Globus pallidus (tissue), 1 donor: ENCODE data around the gene ARID3A.
A peak's percentile ranks its signal among the peaks of the same experiment; 100 is the strongest.
"Not testable (repeated sequence)": the region's sequence is repeated elsewhere in the genome, so short reads cannot be mapped to it uniquely, and the experiment has no call there.

Experiments
- DNase-seq: peaks from one replicate; pipeline ENCODE4 v3.0.0-alpha.2; 2015; ENCODE audit warnings: low spot score

ARID3A gene

GRCh38 chr19:891421-892200 is 34.2 kb upstream of the ARID3A start:
- DNase-seq: not testable (repeated sequence)

GRCh38 chr19:892243-892893 is 33.5 kb upstream of the ARID3A start:
- DNase-seq: no peak

GRCh38 chr19:892894-893689 is 32.7 kb upstream of the ARID3A start, which contains the start of the genes MED16 and RNU6-9:
TSS of gene MED16 (minus strand) at chr19:893187. CDS start at chr19:891131, 2,056 bp downstream.
TSS of gene RNU6-9 (plus strand) at chr19:893484.
- DNase-seq: peak; percentile 95

GRCh38 chr19:896434-896833 is 29.4 kb upstream of the ARID3A start:
- no peak for DNase-seq

- no peak for DNase-seq
Observed at GRCh38 chr19:896999-897398, 28.8 kb upstream of the ARID3A start.

GRCh38 chr19:897442-898039 is 28.3 kb upstream of the ARID3A start:
- no peak for DNase-seq

- DNase-seq: no peak
Observed at GRCh38 chr19:898663-899062, 27.2 kb upstream of the ARID3A start.

- DNase-seq: no peak
Observed at GRCh38 chr19:899336-900042, 26.3 kb upstream of the ARID3A start.

GRCh38 chr19:900043-900301 is 25.9 kb upstream of the ARID3A start:
- no peak for DNase-seq

GRCh38 chr19:900302-901111 is 25.3 kb upstream of the ARID3A start:
- DNase-seq: no peak

- DNase-seq: no peak
Observed at GRCh38 chr19:901216-902092, 24.4 kb upstream of the ARID3A start.

- DNase-seq: no peak
Observed at GRCh38 chr19:902093-902370, 23.8 kb upstream of the ARID3A start.

GRCh38 chr19:902446-903226 is 23.2 kb upstream of the ARID3A start:
- DNase-seq: no peak

- no peak for DNase-seq
Observed at GRCh38 chr19:903266-903797, 22.5 kb upstream of the ARID3A start.

GRCh38 chr19:904545-904944 is 21.3 kb upstream of the ARID3A start:
- DNase-seq: no peak

GRCh38 chr19:906480-906879 is 19.4 kb upstream of the ARID3A start:
- no peak for DNase-seq

GRCh38 chr19:907183-907853 is 18.5 kb upstream of the ARID3A start:
- no peak for DNase-seq

GRCh38 chr19:911197-912033 is 14.4 kb upstream of the ARID3A start:
- DNase-seq: no peak
